ENCODE results near the gene CETN1.

Gene CETN1

DNA sequence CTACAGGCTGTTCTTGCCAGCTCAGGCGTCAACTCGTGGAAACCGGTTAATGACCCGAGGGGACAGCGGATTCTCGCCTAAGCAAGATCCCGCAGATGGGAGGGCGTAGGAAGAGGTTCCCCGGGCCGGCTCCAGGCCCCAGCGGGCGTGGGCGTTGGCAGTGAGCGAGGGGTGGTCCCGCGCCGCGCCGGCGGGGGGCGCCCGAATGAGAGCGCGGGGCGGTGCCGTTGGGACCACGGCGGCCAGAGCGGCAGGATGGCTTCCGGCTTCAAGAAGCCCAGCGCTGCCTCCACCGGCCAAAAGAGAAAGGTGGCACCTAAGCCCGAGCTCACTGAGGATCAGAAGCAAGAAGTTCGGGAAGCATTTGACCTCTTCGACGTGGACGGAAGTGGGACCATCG is at the start of gene CETN1:
Gene CETN1, plus strand, starts transcription at position 227 of the 400 bp plus-strand sequence. Its CDS starts 29 bp downstream, at position 256.
- DNase-seq, result no peak

DNA sequence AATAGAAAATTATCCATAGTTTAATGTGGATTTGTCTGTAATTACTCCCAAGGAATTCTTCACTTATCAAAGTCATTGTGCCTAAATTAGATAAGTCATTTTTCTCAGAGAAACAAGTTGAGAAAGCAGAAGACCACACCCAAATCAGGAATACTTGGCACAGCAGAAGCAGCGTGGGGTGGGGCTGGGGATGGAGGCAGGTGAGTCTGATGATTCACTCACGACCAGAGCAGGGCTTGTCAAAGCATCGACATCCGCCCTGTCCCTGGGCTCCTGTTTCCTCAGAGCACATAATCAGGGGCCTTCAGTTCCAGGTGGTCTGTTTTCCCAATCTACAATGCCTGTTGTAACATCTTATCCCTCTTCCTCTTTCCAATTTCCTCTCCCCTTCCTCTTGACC is 48.2 kb upstream of the CETN1 start:
- no peak for DNase-seq

DNA sequence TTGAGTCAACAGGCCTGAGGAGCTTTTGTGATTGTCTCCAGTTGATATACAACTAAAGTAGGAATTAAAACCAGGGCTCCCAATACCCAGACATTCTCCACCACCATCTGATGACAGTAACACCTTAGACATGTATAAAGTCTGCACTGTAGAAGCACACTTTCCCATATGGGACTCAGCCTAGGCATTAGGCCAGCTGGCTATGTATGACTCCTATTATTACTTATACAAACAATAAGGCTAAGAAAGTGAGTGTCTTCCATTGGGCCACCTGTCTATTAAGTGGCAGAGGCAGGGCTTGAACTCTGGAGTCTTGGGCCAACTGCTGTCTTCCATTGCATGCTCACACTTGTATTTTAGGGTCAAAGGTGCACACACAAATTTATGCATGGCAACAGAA is 47.5 kb upstream of the CETN1 start:
- DNase-seq, result no peak

DNA sequence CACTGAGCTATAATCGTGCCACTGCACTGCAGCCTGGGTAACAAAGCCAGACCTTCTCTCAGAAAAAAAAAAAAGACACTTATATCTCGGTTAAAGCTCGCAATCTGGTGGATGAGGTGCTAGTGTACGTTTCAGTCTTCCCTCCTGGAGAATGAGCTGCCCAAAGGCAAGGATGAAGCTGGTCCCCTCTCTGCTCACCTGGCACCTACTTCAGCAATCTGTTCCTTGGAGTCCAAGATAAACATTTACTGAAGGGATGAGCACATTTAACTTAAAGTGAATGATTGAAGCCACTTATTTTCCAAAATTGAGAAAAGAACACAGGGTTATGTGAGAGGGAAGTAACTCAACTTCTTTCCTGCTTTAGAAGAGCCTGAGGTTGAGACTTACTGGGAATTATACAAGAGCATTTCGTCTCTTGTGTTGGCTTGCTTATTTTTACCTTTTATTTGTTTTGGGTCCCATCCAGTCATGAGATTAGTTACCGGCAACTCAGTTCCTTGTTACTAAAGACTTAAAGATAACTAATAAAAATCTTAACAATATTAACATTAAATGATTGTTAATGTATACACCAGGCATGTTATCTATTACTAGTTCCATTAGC is 46.1 kb upstream of the CETN1 start:
- no peak for DNase-seq

DNA sequence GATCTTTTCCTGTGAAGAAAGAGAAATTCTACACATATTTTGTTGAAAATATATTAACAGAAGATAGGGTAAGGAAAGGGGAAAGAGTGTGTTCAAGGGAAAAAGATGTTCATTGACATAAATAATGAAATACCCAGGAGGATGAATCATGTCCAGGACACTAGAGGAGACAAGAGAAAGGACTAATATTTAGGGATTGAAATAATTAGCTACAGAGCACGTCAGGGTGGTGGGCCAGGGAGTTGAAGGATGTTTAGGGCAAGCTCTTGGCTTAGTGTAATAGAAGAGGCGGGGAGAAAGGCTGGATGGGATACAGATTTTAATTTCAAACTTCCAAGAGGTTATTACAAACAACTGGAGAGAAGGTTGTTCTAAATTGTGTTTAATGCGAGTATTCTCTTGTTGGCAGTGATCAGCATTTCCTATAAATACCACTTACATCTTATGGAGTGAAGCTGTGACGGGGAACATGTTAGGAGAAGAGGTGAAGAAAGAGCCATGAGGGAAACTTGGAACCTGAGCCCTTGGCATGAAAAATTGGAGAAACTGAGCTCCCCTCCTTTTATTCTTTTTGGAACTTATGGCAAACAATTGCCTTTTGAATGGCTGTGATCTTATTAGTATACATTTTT is 36.6 kb upstream of the CETN1 start:
- no peak for DNase-seq

DNA sequence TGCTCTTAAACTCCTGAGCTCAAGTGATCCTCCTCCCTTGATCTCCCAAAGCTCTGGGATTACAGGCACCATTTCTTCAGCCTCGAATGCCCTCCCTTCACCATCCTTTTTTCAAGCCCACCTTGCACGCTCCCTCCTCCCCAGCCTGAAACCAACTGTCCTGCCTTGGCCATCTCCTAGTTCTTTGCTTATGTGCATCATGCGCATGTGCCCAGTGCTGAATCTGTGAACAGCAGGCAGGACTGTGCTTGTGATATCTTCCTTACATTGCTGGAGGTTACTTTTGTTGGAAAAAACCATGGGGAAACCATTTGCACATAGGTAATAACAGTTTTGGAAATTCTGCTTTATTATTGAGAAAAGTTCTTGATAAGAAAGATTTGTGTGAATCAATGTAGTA is 30.2 kb upstream of the CETN1 start:
- DNase-seq, result no peak

DNA sequence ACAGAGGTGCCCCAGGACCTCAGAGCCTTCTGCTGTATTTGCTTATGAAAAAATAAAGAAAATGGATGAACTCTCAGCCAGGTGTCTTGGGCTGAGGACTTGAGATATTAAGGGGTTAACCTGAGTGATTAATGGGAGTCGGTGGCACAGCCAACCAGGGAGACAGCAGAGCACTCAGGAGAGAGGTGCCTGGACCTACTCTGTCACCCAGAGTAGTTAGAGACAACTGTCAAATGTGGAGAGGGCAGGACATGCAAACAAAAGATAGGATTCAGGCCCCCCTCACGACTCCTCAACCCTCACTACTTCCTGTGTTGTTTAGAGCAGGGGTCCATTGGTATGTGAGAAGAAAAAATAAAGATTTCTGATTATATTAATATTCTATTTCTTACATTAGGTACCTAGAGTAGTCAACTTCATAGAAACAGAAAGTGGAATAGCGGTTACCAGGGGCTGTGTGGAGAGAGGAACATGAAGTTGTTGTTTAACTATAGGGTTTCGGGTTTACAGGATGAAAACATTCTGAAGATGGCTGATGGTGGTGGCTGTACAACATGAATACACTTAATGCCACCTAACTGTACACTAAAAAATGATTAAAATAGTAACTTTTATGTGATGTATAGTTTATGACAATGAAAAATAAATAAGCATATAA is 28.6 kb upstream of the CETN1 start:
- no peak for DNase-seq

DNA sequence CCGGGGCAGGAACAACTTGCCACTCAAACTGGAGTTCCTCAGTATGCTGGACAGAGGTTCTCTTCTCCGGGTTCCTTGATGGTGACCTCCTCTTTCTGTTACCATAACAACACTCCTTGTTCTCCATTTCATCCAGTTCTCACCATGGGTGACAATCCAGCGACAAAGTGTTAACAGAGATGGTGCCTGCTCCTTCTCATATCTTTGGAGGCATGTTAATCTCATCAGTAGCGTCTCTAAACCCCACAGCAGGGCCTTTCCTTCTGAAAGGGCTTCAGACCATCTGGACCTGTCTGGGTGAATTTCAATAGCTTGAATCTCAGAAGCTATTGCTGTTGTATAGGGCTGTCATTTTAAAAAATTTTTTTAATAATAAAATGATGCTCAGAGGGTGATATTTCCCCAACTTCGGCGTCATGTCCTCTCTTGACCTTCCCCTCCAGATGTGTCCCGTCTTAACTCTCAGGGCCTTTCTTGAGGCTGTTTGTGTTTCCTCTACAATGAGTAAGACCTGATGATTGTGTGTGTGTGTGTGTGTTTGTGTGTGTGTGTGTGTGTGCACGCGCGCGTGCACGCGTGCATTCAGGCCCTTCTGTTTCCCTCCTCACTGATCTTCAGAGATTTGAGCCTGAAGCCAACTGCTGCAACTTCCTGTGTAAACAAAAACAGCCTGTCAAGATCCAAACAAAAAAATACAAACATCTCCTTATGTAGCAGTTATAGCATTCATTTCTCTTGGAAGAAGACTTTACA is 24.3 kb upstream of the CETN1 start:
- no peak for DNase-seq

DNA sequence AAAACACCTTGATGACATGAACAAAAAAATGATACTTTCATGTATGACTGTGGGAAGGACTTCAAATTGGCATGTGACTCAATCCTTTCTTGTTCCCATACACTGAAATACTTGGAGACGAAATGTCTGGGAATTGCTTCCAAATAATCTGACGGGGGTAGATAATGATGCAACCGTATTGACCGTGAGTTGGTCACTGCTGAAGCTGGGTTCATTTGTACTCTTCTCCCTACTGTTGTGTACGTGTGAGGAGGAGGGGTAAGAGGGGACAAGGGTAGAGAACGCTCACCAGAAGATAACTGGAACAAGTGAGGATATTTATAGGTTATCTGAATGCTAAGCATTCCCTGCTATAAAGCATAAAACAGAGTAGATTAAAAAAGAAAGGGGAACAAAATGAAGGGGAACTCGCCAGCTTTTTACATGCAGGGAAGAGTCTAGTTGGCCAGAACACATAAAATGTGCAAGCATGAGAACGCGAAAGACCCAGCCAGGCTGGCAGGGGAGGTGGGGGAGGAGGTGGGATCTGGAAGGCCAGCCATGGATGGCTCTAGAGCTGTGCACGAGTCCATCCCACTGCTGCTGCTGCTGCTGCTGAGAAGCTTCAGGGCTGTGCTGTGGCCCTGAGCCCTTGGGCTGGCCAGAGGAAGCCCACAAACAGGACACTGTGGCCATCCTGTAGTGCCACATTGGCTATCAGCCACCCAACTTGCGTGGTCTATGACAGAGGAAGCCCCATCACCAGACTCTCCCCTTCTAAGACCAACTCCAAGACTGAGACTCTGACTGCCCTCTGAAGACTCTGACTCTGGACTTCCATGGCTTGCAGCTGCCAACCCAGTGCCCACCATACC is 15.2 kb upstream of the CETN1 start:
- no peak for DNase-seq

DNA sequence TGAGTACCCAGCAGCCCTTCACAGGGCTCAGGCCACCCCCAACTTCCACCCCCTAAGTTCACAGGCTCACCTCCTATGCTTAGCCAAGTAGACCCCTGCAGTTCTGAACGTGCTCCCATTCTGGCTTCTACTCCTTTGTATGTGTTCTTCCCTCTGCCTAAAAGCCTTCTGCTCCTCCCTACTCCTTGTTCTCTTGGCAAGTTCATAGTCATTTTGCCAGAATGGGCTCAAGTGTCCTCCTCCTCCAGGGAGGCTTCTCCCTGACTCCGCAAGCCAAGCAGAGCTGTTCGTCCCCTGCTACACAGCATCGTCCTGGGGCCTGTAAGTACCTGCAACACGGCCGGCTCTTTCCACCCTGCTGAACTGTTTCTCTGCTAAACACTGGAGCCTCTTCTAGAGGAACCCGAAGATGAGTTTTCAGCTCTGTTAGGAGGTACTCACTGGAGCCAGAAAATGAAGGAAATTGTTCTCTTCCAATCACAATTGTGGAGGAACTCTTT is 14.6 kb upstream of the CETN1 start:
- DNase-seq, result no peak

DNA sequence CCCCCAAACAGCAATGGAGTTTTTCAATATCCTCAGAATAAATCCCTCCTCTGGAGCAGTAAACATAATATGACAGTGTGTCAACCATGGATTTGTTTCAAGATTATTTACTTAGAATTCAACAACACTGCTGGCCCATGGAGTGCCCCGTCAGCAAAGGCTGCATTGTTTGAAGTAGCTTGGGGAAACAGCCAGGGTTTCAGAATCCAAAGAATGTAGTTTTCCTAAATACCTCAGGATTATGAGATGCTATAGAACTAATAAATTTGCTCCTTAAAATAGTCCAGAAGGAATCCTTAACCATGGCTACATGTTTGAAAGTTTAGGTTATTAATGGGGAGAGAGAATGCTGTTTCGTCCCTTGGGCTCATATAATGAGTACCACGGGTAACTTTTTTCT is 13.1 kb upstream of the CETN1 start:
- no peak for DNase-seq

DNA sequence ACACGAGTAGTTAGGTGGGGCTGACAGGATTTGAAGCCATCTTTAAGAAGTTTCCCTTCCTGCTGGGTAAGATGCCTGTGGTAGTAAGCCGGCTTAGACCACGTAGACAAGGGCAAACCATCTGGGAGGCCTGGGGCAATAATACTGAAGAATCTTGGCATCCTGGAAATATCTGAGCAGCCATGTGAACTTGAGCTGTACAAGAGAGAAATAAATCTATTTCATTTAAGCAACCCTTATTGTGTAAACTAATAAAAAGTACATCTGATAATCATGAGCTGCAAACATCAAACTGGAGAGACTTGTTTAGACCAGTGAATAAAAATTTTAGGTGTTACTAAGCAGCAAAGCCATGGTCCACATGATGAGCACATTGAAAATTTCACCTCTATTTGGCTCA is 11.4 kb upstream of the CETN1 start:
- DNase-seq, result no peak

DNA sequence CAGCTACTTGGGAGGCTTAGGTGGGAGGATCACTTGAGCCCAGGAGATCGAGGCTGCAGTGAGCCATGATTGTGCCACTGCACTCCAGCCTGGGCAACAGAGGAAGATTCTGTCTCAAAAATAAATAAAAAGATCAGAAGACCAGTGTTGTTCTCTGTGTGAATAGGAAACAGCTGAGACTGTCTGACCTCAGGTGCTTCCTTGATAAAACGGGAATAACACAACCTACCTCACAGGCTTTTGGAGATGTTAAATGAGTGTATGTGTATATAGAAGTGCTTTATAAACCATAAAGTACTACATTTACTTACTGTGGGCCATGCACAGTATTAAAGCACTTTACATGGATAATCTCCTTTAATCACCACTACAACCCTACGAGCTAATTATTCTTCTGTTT is 9.9 kb upstream of the CETN1 start:
- no peak for DNase-seq

DNA sequence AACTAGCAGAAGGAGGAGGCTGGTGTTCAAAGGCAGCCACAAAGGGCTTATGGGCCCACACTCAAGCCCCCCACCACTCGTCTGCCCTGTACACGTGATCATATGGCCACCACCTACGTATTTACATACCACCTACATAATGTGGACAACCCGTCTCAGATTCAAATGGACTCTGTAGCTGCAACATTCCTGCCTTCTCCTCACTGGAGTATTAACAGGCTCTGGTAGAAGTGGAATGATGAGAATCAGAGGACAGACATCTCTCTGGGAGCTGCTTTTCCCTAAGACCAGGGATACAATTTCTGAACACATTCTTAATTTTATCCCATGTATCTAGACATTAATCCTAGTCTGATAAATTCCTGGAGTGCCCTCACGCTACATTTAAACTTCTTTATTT is 9.5 kb upstream of the CETN1 start:
- DNase-seq, result no peak

DNA sequence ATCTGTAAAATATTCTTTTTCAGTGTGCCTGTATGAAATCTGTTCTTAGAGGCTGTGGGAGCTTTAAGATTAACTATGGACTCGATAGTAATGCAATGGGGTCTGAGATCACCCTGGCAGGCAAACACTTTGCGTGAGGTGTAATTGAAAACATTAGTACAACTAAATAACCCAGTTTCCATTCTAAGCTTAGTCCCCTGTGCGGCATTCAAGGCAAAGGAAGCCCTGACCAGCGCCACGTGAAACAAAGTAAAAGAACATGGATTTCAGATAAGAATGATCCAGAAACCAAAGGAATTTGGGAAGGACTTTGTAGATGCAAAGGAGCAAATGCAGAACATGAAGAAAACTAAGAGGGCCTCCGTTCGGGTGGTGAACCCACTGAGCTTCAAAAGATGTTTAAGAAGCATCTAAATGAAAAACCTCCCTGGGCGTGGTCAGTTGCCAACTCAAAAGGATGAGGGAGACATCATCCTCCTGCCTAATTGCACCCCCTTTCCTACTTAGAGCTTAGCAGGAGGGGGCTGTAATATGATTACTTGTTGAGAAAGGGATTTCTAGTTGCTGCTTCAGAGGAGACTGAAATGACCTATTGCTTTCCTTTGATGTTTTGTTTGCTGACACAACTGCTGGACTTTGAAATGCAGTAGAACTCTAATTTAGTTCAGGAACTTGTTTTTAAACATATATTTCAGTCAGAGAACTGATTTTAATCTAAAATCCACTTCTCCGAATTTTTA is 7.9 kb upstream of the CETN1 start:
- no peak for DNase-seq

DNA sequence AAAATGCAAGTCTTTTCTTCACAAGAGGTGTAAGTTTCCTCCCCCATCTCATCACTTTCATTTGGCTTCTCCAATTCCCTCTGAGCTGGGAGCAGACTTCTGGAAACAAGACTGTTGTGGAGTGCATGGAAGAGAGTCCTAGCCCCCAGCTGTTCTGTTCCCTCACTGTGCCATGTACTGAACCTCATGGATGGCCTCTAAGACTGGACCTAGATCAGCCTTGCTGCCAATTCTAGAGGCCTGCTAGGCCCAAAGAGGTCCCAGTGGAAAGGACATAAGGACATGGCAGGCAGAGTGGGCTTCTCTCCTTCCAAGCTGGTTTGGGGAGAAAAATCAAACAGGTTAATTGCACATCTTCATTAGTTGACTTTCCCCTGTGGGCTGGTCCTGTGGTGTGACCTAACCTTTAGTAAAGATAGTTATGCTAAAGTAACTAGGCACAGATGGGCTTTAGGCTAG is 7.3 kb upstream of the CETN1 start:
- no peak for DNase-seq

DNA sequence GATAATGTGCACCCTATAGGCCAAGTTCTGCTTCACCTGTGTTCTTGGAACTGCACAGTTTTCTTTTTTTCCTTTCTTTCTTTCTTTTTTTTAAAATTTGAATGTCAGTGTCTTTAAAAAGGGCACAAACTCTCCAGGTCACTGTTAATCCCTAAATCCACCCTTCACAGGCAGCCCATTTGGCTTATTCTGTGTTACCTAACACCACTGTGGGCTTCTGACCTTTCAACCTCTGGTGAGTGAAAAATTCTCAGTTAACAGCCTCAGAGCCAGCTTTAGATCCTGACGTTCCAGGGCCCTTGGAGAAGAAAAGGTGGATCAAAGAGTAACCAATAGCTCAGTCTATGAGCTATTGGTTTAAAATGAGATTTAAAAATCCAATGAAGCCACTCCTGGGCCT is 6.8 kb upstream of the CETN1 start:
- no peak for DNase-seq

DNA sequence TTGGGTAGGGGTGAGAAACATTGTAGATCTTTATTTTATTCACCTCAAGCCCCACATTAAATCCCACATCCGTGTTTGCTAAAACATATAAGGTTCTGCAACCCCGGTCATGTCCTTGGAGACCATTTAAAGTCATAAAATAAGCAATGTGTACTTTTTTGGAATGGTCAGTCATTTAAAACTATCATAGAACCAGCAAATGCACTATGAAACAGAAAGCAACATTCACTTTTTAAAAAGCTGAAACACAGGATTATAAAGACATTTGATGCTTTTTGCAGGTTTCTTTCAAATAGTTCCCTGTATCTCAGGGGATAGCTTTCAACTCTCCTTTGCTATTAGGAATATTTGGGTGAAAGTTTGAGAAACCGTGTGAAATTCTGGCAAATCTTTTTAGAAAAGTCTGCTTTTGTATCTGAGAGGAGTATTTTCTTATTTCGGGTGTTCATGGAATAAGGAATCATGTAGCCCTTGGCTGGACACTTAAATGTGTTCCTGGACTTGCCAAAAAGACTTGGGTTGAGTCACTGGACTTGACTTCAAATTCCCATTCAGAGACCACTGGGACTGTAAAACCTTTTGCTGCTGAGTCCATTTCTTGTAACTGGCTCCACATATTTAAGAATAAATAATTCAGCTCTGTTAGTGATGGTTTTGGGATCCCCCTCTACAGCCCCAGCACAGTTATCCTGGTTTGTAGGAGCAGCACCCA is 5.9 kb upstream of the CETN1 start:
- DNase-seq, result no peak

DNA sequence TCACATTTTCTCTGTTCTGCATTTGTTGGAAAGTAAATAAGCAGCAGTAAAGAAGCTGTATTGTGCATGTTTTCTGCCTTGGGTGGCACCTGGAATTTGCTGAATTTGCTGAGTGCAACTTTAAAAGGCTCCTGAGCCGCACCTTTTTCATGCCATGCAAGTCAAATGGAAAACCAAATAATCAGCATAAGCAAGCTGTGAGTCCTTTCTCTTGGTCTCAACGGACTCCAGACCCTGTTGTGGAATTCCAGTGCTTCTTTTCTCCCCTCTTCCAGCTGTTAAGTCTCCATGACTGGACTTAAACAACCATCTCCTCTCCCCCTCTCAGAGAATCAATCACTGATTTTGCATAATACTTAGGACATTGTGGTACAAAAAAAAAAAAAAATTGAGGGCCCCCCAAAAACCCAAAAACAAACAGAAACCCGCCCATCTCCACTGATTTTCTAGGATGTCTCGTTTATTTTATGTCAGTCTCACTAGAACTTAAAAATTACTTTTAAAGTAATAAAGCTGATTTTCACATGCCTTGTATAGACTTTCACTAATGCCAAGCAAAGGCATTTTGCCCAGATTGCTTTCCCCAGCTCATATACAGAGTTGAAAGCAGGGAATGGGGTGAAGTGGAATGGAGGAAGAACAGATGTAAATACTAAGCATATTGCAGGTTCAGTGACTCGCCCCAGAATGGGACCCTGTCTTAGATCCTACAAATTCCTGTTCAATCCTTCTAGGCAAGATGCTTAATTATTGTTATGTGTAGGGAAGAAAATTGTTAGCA is 5.1 kb upstream of the CETN1 start:
- no peak for DNase-seq

DNA sequence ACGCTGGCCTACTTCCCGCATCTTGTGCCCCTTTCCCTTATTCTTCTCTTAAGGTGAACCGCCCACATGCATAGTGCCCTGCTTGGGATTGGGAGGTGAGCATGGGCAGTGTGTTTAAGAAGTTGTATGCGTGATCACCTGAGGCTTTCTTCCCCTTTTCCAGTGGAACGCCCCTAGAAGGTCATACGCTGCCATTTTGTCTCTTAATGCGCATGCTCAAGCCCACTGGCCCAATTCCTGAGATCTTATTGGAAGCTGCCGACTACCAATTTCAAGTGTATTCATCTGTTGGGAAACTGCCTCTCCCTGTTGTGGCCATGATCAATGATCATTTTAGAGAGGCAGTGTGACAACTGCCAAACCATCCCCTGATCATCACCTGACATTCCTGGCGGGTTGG is 3.3 kb upstream of the CETN1 start:
- DNase-seq, result no peak

Measured in NCI-H510A (cell line).